Dermis blood vessel endothelial cell (primary cell): Measurements from ENCODE around the gene SLFN11. TPM values are rescaled to one million over a fixed set of nuclear protein-coding genes. Genes with fewer than 3 reads are reported as not detected.
"Not testable (repeated sequence)": the region's sequence is repeated elsewhere in the genome, so short reads cannot be mapped to it uniquely, and the experiment has no call there.

Experiments used
- DNase-seq: peaks from one replicate; pipeline ENCODE4 v3.0.0; 2010
- total RNA-seq: library from RNA; depleted of rRNA; stranded (reverse); fragments of >200 nt; gene quantifications from 2 replicates; pipeline ENCODE4 v1.2.3, GENCODE V29; 2014

The SLFN11 gene
- total RNA-seq, 1 donor from 2014 or later: 103 TPM

GRCh38 chr17:35350493-35350892 lies 22.9 kb downstream of the SLFN11 start:
- DNase-seq: no peak

DNA sequence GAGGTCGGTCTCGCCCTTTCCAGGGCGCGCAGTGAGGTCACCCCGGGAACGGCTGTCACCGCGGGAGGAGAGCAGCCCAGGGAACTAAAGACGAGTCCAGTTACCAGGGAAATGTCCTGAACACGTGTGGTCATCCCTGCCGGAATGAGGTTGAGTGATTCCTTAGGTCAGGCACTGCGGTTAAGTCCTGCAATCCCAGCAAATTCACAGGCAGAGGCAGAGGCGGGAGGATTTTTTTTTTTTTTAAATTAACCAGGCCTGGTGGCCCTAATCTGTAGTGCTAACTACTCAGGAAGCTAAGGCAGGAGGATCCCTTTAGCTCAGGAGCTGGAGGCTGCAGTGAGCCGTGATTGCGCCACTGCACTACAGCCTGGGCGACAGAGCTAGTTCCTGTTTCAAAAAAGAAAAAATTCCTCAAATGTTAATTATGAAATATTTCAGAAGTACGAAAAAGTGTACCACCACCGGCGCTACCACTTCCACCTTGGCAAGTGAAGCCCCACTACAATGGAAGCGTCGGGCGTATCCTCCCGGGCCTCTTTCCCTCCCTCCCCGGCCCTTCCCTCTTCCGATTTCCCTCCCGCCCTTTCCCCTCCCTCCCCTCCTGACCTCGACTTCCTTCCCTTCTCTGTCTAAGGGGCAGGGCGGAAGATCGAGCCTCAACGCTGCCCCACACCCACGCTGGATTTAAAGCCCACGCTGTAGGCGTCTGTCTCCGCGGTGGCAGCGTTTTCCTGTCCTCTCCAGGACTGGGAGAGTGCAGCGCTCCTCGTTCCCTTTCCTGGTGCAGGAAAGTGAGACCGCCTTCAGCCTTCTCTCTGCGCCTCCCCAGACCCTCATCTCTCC lies 27.3 kb downstream of the SLFN11 start:
- DNase-seq: peak; percentile 56

- DNase-seq: no peak
These were observed 27.9 kb downstream of the SLFN11 start for GRCh38 chr17:35345445-35345925.

GRCh38 chr17:35344262-35344661 lies 29.2 kb downstream of the SLFN11 start:
- no peak for DNase-seq

DNA sequence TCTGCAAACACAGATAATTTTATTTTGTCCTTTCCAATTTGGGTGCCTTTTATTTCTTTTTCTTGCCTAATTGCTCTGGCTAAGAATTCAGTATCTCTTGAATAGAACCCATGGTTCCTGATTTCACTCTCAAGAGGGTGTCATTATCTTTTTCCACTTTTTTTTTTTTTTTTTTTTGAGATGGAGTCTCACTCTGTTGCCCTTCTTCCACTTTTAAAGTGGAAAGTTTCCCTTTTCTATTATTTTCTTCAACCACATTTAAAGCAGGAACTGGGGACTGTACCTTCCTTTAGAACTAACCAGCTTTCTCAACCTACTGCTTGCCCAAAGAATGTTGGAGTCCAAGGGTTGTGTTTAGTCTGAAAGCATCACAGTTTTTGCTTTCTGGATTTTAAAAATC lies 31.1 kb downstream of the SLFN11 start:
- no peak for DNase-seq

DNA sequence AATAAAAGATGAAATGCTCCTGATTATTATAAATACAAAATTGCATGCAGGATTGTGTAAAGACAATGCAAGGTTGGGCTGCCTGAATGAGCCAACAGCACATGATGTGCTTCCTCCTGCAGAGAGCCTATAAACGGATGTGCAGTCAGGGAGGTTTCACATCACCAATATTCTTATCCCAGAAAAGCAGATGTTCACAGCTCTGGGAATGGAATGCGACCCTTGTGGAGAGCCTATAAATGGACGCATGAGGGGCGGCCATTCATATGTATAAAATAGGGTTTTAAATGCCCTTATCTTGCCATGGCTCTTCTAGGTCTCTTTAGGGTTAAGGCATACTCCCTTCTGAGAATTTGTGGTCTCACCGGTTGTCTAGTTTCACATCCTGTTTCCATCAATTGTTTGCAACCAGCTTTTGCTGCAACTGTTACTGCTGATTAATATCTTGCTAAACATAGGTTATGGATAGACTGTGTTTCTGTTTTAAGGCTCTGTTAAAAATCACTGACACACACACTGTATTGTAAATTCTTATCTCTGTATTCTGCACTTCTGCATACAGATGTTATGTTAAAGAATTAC lies 31.9 kb downstream of the SLFN11 start:
- DNase-seq: peak; percentile 18

DNA sequence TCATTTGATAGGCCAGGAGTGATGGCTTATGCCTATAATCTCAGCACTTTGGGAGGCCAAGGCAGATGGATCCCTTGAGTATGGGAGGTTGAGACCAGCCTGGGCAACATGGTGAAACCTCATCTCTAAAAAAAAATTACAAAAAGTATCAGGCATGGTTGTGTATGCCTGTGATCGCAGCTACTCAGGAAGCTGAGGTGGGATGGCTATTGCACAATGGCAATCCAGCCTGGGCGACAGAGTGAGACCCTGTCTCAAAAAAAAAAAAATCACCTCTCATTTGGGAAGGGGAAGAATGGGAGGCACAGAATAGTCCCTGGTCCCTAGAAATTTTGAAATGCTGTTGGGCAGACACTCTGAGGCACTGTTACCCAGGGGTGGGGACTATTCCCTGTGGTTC lies 35.2 kb downstream of the SLFN11 start:
- no peak for DNase-seq

DNA sequence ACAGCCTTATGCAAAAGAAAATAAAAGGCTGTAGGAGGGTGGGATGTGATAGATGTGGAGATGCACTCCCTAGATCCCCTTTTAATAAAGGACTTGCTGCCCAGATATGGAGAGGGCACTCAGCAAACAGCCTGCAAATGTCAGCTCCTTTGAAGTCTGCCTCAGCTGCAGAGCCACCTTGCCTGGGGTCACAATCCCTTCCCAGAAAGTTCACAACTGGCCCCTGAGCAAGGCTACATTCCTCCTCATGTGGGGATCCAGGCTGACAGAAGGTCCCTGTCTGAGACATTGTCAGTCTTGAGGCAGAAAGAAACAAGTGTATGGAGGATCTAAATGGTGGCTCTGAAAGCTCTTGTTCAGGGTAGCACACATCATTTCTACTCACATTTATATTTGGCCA lies 36.1 kb downstream of the SLFN11 start:
- no peak for DNase-seq

DNA sequence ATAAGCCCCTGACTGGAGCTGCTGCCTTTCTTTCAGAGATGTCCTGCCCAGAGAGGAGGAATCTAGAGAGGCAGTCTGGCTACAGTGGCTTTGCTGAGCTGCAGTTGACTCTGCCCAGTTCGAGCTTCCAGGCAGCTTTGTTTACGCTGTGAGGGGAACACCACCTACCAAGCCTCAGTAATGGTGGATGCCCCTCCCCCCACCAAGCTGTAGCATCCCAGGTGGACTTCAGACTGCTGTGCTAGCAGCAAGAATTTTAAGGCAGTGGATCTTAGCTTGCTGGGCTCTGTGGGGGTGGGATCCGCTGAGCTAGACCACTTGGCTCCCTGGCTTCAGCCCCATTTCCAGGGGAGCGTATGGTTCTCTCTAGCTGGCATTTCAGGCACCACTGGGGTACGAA lies 39.8 kb downstream of the SLFN11 start:
- DNase-seq: not testable (repeated sequence)

- DNase-seq: no peak
These were observed 50.7 kb downstream of the SLFN11 start for GRCh38 chr17:35322749-35323148.

GRCh38 chr17:35315971-35316370 lies 57.5 kb downstream of the SLFN11 start:
- no peak for DNase-seq

- peak; percentile 66 for DNase-seq
These were observed 58.1 kb downstream of the SLFN11 start for GRCh38 chr17:35315283-35315682.

DNA sequence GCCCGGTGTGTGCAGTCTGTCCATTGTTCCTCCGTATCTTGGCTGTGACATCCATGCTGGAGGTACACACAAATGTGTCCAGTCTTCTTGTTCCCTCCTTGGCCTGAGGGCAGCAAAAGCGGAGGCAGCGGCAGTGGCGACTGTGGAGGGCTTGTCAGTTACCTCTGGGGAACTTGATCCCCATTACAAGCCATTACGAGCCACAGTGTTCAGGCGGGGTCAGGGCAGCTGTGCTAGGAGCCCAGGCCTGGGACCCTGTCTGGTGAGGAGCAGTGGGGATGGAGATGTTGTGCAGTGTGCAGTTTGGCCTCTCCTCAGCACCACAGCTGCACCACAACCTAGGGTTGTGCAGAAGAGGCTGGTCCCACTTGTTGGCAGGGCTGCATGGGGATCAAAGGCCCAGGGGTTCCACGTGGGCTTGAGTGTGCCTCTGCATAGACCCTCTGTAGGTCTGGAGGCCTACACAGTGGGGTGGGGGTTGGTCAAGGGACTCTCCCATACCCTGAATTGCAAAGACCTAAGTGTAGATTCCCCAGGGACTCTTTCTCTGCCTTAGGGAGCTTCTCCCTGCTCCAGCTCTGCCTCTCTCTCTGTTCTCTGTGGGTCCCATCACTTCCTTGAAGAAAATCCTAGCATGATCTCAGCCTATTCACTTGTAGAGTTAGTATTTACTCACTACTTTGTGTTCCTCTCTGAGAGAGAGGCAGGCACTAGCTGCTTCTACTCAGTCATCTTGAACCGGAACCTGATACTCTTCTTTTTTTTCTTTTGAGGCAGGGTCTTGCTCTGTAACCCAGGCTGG lies 58.8 kb downstream of the SLFN11 start:
- DNase-seq: peak; percentile 4

- peak; percentile 10 for DNase-seq
These were observed 59.5 kb downstream of the SLFN11 start for GRCh38 chr17:35313875-35314409.

DNA sequence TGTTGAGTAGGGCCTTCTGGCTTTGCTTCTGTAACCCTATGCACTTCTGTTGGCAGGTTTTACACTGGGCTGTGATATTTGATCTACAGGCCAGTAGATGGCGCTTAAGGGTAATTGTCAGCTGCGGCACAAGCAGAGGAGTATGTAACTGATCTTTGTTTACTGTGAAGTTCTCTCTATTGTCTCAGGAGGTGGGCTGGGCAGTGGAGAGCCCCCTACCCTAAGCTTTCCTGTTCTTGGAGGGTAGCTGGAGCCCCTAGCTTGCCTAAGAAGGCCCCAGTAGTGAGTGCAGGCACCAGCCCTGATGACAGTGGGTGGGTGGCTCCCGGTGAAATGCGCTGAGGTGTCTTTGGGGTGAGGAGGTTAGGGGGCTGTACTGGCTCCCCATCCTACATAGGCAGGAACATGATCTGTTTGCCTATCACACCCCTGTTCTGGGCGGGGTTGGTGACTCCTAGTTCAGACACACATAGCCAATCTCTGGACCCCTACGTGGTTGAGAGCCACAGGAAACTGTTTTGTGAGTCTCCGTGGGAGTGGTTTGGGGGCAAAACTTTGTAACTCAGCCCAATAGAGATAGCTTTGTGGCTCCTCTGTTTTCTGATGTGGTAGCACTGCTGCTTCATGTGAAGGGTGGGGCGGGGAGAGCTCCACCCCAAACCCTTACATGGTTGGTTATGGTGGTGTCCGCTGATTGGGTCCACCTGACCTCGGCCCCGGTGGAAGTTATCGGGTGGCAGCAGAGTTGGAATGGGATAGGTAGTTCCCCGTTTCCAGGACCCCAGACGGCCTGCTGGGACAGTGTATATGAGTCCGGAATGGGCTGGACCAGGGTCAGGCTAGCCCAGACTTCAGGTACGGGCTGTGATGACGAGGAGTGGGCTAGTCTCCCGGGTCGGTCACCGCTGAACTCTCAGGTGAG lies 60.4 kb downstream of the SLFN11 start:
- DNase-seq: peak; percentile 85

DNA sequence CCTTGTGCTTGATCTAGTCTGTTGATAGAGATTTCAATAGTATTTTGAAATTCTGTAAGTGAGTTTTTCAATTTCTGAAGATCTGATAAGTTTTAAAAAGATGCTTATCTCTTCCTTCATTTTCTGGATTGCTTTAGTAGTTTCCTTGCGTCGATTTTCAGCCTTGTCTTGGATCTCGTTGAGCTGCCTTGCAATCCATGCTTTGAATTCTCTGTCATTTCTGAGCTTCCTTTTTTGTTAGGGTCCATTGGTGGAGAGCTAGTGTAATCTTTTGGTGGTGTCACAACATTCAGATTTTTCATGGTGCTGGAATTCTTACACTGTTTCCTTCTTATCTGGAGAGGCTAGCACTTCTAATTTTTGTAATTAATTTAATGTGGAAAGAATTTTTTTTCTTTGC lies 61.1 kb downstream of the SLFN11 start:
- no peak for DNase-seq

DNA sequence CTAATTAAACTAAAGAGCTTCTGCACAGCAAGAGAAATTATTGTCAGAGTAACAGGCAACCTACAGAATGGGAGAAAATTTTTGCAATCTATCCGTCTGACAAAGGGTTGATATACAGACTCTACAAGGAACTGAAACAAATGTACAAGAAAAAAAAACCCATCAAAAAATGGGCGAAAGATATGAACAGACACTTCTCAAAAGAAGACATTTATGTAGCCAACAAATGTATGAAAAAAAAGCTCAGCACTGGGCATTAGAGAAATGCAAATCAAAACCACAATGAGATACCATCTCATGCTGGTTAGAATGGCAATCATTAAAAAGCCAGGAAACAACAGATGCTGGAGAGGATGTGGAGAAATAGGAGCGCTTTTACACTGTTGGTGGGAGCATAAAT lies 64.1 kb downstream of the SLFN11 start:
- not testable (repeated sequence) for DNase-seq
